ENCODE results near the gene TRAF1.
A peak's percentile ranks its signal among the peaks of the same experiment; 100 is the strongest.

TRAF1 gene

DNA sequence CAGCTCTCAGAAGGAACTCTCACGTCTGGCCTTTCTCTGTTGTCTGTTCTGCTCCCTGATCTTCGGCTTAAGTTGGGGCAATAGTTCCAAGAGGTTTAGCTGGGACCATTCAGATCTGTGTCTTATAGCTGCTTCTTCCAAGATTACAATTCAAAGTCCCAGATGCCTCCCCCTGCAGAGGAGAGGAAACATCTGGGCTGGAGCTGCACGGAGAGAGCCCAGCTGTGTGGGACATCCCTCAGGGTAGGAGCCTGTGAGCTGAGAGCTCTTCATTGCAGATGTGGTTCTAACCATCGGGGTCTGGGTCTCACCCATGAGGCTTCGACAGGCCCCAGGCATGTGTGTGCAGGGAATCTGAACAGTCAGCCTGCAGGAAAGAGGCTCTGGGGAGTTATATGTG lies 40.6 kb downstream of the TRAF1 start:
- DNase-seq, result no peak

DNA sequence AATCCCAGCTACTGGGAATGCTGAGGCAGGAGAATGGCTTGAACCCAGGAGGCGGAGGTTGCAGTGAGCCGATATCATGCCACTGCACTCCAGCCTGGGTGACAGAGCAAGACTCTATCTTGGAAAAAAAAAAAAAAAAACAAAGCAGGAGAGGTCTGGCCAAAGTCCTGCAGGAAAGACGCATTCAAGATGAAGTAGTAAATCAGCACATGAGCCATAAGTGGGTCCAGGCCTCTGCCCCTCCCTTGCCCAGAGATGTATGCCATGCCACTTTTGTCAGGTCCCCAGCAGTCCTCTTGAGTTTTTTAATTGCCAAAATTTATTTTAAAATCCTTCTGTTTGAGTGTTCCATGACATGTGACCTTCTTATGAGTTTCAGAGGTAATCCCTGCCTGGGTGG lies 41.1 kb downstream of the TRAF1 start:
- no peak for DNase-seq

DNA sequence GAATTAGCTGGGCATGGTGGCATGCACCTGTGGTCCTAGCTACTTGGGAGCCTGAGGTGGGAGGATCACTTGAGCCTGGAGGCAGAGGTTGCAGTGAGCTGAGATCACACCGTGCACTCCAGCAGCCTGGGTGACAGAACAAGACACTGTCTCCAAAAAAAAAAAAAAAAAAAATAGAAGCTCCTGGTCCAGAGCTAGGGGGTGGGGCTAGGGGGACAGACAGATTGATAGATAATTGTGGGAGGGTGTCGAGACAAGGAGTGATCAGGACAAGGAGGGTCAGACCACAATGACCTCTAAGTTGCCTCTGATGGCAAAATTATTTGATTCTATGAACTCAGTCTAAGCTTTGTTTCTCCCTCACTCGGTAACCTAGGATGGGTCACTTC lies 43.0 kb downstream of the TRAF1 start:
- no peak for DNase-seq

DNA sequence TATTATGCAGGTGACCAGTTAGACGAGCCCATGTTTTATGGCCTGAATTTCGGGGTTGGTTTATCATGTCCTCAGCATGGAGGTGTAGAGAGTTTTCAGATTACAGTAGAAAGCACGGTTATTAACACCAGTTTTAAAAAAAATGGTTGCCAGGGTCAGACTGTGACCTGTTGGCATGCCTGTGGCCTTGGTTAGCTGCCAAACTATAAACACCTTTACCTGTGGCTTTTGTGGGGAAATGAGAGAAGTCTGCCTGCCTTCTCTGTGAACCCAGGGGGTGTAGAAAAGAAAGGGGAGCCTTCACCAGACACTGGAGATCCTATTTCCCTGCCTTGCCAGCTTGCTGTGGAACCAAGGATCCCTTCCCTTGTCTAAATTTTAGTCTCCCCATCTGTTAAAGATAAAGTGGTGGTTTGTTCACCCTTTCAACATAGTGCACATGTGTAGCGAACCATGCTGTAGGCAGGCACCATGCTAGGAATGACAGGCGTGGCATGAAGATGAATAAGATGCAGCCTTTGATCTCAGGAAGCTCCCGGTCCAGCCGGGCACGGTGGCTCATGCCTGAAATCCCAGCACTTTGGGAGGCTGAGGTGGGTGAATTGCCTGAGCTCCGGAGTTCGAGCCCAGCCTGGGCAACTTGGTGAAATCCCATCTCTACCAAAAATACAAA lies 43.5 kb downstream of the TRAF1 start:
- DNase-seq, result no peak

DNA sequence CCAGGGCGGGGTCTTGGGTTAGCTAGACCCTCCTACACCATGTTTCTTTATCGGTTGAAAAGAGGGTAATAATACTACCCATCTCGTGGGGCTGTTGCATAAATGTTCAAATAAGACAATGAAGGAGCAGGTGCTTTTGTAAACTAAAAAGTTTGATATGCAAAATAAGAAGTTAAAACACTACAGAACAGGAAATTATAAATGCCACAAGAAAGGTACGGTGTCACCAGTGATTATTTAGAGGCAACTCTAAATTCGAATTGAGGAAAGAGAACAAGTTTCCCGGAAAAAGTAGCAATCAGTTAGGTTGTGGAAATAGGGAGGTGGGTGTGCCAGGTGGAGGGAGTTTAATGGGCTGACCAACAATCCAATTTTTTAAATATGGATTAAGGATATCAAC lies 47.1 kb downstream of the TRAF1 start:
- DNase-seq, result no peak

DNA sequence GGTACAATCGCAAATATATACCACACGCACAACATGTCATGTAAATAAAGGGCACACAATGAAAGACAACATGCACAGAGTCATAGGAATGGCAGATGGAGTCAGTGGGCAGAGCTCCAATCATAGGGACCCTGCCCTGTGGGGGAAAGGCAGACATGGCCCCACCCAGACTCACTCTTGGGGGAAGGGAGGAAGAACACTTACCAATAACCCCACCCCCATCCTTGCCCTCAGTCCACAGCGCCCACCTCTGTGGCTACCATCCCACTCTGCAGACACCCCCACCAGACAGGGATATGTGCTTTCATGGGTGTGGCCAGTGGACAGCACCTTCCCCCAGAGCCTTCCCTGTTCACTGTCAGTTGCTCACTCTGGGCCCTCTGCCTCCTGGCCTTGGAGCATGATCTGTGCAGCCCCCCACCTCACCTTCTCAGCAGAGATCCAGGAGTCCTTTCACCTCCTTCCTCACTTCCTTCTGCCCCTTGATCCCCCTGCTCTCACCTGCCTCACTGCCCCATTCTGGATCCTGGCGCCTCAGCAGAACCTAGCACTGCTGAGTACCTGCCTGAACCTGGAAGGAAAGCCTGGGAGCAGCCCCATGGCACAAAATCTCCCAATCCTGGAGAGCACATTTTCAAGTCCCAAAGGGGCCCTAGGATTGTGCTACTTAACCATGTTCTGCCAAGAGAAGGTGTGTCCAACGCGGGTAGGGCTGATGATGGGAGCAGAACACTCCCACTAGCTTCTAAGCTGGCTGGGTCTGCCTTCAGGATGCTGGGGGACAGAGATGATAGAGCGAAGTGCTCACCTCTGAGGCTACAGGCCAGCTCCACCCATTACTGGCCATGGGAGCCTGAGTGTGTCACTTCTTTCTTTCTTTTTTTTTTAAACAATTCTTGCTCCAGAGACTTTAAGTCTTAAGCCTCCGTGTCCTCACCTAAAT lies 48.1 kb downstream of the TRAF1 start:
- no peak for DNase-seq

DNA sequence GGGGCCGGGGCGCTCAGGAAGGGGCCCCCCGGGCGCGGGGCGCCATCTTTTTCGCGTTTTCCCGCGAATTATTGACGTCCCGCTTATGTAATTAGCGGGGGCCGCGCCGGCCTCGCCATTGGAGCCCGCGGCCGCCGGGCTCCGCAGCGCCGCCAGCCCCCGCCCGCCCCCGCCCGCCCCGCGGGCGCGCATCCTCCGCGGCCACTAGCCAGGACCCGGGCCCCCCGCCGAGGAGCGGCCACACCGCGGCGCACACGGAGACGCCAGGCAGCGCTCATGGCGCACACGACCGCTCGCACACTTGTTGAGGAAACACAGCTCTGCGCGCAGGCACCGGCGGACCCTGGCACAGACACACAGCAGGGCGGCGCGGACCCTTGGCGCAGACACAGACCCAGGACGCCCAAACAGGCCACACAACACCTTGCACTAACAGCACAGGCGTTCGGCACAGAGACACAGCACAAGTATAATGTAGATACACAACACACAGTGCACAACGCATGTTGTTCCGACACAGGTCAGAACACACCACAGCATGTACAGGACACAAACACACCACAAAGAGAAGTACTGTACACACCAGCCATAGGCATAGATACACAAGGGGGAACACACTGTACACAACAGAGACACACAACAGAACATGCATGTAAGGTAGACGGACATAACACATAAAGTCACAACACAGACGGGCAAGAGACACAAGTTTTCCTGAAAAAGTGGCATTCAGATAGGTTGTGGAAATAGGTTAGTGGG lies 49.1 kb downstream of the TRAF1 start:
- peak; percentile 78 to 80 for DNase-seq

DNA sequence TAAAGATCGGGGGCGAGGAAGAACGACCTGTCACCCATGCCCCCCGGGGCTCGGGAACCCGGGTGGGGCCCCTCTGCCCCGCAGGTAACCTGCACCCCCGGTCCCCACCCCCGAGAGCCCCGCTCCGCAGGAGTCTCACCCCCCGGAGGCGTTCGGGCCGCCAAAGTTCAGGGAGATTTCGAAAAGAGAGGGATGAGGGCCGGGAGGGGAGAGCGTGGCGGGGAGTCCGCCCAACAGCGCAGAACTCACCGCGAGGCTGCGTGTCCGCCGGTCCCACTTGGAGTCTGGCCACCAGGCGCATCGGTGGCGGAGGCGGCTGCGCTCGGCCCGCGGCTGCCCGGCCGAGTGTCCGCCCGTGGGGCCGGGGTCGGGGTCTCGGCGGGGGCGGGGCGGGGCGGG lies 49.8 kb downstream of the TRAF1 start, which contains the start of gene PHF19:
TSS of gene PHF19 (minus strand) at position 347 of the 399 bp plus-strand sequence. CDS start 2,447 bp downstream, outside the sequence.
- no peak for DNase-seq

DNA sequence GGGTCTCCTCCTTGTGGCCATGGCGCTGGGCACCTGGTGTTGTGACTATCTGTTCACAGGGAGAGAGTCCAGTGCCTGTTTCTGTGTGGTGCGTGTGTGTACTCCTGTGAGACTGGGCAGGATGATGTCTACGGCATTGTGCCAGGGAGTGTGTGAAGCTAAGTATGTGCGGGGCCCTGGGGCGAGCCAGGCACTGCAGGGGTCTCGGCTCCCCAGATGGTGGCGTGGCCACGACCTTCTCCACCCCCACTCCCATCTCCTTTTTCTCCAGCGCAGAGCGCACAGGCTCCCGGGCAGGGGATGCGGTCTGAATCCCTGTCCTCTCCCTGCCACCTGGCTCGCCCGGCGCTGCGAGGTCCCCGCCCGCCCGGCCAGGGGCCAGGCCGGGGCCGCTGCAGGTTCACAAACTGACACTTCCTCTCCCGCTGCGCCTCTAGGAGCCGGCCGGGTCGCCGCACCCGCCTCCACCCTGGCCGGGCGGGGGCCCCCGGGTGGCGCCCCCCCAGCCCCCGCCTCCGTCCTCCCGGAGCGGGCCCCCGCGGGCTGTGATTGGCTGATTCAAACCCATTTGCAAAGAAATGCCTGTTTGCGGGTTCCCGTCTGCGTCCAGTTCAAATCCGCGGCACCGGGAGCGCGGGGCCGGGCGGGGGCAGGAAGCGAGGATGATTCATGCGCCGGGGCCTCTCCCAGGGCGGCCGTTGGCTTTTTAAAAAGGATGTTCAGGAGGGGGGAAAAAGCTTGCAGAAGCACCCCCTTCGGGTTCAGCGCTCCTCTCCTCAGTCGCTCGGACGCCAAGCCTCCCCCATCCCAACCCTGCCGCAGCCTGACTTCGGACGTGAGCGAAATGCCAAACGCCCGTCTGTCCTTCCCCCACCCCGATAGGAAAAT lies 50.4 kb downstream of the TRAF1 start:
- peak; percentile 74 to 80 for DNase-seq

DNA sequence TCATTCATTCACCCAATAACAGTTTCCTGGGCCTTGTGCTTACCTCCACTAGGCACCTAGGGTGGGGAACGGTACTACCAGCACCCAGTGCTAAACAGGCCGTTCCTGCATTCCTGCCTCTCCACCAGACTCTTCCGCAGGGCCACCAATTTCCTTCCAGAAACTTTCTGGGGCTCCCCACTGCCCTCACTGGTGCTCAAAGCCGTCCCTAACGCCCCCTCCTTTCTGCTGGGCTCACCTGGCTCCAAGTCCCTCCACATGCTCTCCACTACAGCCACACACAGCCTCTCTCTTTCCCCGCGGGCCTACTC lies 51.0 kb downstream of the TRAF1 start:
- no peak for DNase-seq

DNA sequence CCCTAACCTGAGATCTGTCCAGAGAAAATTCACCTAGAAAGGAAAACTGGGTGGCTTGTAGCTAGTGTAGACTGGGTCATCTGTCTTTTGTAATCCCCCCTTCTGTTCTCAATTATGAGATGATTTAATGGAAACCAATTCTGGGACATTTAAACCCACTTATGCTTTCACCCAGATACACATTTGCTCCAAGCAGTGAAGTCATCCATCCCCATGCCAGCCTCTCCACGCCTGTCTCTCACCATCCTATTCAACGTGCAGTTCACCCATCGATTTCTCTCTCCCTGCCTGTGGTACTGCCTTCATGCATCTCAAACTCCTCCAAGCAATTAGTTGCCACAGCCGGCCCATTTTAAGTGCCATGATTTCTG lies 51.4 kb downstream of the TRAF1 start:
- DNase-seq, result no peak

DNA sequence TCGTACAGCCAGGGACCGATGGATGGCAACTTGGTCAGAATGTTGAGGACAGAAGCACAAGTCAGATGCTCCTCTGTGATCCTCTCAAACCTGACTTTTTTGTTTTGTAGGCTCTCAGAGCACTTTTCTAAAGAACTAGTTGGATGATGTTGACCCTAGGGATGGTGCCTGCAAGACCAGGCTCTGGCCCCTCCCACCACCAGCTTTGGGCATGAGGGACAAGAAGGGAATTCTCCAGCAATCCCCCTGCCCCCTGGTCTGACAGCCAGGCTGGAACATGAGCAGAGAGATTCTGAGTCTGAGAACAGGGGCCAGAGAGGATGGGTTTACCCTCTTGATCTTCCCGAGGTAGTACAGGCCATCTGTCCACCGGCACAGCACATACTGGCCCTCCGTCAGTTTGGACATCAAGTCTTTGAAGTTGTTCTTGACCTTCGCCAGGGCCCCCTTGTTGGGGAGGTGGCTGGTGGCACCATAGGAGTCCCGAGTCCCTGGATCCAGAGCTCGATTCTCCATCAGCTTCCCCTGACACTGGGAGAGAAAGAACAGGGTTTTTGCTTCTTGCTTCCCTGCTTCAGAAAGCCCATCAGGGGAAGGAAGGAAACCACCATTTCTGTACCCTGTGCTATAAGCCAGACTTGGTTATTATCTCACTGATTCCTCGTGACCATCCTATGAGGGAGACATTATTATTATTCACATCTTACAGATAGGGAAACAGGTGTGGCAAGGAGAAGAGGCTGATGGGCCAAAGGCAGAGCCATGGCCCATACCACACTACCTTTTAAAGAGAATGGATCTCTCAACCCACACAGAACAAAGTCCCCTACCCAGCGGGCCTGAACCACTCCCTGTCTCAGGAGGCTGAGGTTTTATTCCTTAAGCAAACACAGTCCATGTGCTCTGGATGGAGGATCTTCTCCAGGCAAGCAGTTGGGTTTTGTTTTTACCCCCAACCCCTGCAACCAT lies 52.1 kb downstream of the TRAF1 start:
- DNase-seq, result no peak

DNA sequence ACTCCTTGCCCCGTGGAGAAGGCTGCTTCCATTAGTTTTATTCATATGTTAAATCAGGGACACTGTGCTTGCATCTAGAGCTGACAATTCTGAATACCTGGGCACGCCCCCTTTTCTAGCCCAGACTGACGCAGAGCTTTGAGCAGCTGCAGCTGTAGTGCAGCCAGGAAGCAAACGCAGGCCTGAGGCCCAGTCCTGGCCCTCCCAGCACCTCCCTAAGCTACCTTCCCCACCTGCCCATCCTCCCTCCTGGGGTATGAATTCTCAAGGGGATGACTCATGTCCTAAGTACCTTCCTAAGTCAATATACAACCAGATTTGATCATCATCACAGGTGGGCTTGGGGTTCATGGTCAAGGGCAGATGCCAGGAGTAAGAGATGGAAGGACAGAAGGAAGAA lies 53.1 kb downstream of the TRAF1 start:
- no peak for DNase-seq

DNA sequence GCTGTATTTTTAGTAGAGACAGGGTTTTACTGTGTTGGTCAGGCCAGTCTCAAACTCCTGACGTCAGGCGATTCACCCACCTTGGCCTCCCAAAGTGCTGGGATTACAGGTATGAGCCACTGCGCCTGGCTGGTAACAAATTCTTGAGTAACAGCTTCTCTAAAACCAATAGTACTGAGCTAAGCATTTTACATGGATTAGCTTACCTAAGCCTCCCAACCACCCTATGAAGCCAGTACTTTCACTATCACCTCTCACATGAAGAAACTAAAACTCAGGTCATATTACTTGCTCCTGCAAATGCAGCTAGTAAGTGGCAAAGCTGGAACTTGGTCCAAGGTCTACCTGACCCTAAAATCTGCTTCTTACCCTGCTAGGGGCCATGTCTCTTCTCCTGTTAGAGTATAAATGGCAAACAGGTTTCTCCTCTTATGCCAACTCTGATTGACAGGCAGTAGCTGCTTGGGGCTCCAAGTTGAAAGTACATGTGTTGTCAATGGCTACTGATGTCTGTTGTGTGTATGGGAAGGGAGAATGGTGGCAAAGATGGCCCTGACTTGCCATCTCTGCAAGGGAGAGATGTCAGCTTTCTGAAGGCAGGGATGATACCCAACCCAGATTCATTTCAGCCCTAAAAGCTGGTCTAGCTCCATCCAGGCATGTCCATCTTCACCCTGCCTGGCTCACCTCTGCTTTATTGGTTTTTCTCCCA lies 53.6 kb downstream of the TRAF1 start:
- no peak for DNase-seq

DNA sequence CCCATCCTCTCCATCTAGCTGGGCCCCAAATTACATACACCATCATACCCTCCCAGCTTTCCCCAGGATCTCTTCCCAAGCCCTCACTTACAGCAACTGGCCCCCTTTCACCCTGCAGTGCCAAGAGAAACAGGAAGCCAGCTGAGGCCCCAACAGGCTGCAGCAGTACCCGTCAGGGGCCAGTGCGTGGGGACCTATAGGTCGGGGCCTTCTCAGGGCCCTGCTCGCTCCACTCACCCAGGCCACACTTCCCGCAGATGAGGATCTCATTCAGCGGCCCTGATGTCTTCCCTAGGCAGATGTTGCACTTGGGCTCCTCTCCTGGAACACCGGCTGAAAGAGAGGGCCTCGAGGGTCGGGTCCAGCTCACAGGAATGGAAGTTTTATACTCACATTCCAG lies 56.4 kb downstream of the TRAF1 start:
- DNase-seq, result no peak

DNA sequence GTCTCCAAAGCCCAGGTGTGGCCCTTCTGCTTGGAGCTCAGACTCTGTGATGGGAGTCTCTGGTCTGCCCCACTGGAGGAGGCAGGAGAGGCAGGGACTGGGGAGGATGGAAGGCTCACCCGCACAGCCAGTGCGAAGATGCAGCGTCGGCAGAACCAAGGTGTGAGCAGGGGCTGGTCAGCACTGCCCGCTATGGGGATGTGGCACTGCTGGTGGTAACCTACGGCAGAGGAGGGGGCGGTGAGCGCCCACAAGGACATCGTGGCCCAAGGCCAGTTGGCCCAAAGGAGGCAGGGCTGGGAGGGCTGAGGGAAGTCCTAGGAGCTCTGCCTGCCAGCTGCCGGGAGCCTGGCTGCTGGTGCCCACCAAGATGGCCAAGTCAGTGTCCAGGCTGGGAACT lies 56.9 kb downstream of the TRAF1 start:
- no peak for DNase-seq

DNA sequence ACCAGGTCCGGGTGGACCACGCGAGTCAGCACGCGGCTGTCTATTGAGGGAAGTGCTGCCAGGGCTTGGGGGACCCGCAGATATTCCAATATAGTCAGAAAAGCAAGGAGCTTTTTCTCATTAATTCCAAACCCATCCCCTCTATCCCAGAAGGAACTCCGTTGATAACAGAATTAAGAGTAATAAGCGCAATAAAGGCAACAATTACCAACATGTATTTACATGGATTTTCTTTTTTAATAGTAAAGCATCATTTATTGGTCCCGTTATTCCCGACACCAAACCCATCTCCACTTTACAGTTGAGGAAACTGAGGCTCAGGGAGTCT lies 57.3 kb downstream of the TRAF1 start:
- no peak for DNase-seq

DNA sequence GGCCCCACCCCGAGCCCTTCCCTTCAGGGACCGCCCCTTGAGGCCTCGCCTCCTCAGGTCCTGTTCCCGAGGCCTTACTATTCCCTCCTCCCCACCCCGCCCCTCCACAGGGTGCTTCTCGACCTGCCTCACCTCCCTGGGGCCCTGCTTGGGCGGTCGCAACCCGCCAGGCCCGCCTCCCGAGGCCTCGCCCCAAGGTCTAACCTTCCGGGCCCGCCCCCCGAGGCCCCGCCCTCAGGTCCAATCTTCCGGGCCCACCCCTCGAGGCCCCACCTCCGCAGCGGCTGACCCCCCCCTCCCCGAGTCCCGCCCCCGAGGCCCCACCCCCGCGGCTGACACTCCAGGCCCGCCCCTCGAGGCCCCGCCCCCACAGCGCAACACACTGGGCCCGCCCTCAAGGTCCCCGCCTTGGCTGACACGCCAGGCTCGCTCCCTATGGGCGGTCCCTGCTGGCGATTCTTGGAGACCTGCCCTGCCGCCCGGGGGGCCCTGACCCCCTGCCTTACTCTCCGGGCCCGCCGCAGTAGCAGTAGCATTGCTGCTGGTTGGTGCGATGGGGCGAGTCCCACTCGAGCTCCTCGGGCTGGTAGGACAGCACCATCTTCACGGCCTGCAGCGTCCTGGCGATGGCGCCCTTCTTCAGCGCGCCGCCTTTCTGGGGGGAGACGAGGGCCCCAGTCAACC lies 57.8 kb downstream of the TRAF1 start:
- DNase-seq, result peak; percentile 85 to 90

DNA sequence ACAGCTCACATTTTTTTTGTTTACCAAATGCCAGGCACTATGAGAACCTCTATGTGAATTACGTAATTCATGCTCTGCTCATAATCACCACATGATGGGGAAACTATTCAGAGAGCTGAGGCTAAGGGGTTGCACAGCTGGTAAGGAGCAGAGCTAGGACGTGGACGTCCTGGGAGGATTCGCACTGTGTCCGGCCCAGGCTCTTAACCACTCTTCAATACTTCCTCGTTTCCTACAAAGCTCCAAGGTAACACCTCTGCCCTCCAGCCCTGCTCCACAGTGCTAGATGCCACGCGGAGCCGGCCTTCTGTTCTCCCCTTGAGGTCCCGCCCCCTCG lies 58.3 kb downstream of the TRAF1 start:
- DNase-seq, result no peak

DNA sequence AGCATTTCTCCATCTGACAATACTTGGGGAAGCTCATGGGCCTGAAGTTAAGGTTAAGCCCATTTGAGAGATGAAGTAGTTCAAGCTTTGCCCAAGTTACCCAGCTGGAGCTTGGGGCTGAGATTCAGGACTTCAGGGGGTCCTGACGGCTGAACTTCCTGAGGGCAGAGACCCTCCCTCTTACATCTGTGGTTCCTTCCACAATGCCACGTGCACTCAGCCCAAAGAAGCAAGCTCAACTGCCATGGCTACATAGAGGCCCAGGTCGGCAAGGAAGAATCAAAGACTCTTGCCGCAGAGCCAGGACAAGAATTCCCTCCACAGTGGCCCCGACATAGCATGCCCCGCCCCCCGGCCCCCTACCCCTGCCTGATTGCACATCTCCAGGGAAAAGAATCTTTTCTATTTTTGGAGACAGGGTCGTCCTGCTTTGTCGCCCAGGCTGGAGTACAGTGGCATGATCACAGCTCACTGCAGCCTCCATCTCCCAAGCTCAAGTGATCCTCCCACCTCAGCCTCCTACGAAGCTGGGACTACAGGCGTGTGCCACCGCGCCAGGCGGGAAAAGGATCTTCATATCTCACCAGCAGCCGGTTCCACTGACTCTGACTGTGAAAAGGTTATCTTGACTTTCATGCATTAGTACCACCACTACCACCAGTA lies 58.8 kb downstream of the TRAF1 start:
- DNase-seq, result no peak
